CD4-positive, alpha-beta T cell (primary cell): ENCODE data around the gene MBD5. TPM values are rescaled to one million over a fixed set of nuclear protein-coding genes. Genes with fewer than 3 reads are reported as not detected.

Experiments
- ATAC-seq: fragments of 200-7000 bp; cut with Tn5 transposase; one replicate; pipeline ENCODE4 v1.10.0; 2022; ENCODE audit warnings: mild to moderate bottlenecking; ENCODE audit not compliant: poor library complexity
- CTCF ChIA-PET: fragments of 350-600 bp; sonication (Branson Sonifier 250); formaldehyde crosslinking; loops from one replicate; lab custom pipeline; 2021; ENCODE audit warnings: antibody characterized with exemption, inconsistent platforms; lab: Charles Lee
- POLR2A ChIA-PET: fragments of 350-600 bp; sonication (Branson Sonifier 250); formaldehyde crosslinking; loops from one replicate; lab custom pipeline; 2021; ENCODE audit warnings: antibody characterized with exemption, inconsistent platforms; lab: Charles Lee
- DNase-seq, 14 experiments: peaks; one replicate each; pipeline ENCODE4 v3.0.0-alpha.2; 2013 to 2020; ENCODE audit warnings: mixed read lengths in 2 of 14
- H3K27ac ChIP-seq, 2 donors: one replicate each; pipeline versions ENCODE4 v1.5.1 to v1.7.0; 2013; ENCODE audit warnings: low read length in 2 of 2, low read depth in 1 of 2, mild to moderate bottlenecking in 1 of 2
- H3K27me3 ChIP-seq, 2 experiments: 1 replicate in 1 of 2; 2 replicates in 1 of 2; pipeline versions ENCODE4 v1.6.1 to v1.7.0; 2013; ENCODE audit warnings: low read length in 2 of 2, control low read depth in 1 of 2, mild to moderate bottlenecking in 1 of 2, moderate library complexity in 1 of 2; ENCODE audit not compliant: insufficient read depth in 2 of 2, control insufficient read depth in 1 of 2
- H3K36me3 ChIP-seq: one replicate; pipeline ENCODE4 v1.6.1; 2013; ENCODE audit warnings: low read length, control low read depth; ENCODE audit not compliant: insufficient read depth
- H3K4me1 ChIP-seq: one replicate; pipeline ENCODE4 v1.6.1; 2013; ENCODE audit warnings: low read length, control low read depth; ENCODE audit not compliant: insufficient read depth
- H3K4me3 ChIP-seq: one replicate; pipeline ENCODE4 v1.5.1; 2013; ENCODE audit warnings: mild to moderate bottlenecking, low read length, moderate library complexity
- H3K9me3 ChIP-seq, 2 experiments: 1 replicate in 1 of 2; 2 replicates in 1 of 2; pipeline versions ENCODE4 v1.6.1 to v1.7.0; 2013; ENCODE audit warnings: low read length in 2 of 2, mild to moderate bottlenecking in 2 of 2, control low read depth in 1 of 2, moderate library complexity in 1 of 2; ENCODE audit not compliant: control insufficient read depth in 1 of 2, insufficient read depth in 1 of 2
- H3K27ac Mint-ChIP-seq: one replicate; pipeline ENCODE4 v1.8.0; 2020; ENCODE audit warnings: mixed read lengths
- H3K27me3 Mint-ChIP-seq: one replicate; pipeline ENCODE4 v1.8.0; 2021; ENCODE audit warnings: mixed read lengths
- H3K36me3 Mint-ChIP-seq: one replicate; pipeline ENCODE4 v1.8.0; 2021; ENCODE audit warnings: low read depth, mixed read lengths
- H3K4me1 Mint-ChIP-seq: one replicate; pipeline ENCODE4 v1.8.0; 2021; ENCODE audit warnings: low read depth, mixed read lengths
- H3K4me3 Mint-ChIP-seq: one replicate; pipeline ENCODE4 v1.8.0; 2020; ENCODE audit warnings: mild to moderate bottlenecking, mixed read lengths
- H3K9me3 Mint-ChIP-seq: one replicate; pipeline ENCODE4 v1.8.0; 2020; ENCODE audit warnings: mixed read lengths
- intact Hi-C, 2 experiments: fragments of 100-400 bp; cut with DNase I in 1 of 2; cut with micrococcal nuclease in 1 of 2; formaldehyde crosslinking; loops; one replicate each; pipeline versions ENCODE4 v1.15.1 to v1.9.0; 2023 to 2025; cut with DNase I, micrococcal nuclease
- total RNA-seq, 174 experiments: library from RNA in 2 of 174; stranded (reverse) in 2 of 174; gene quantifications; one replicate each; pipeline ENCODE4 v1.2.3 and lab custom pipeline; 2021 to 2026
- TF ChIP-seq, protein P1 (sequence below): fragments of 200-600 bp; IDR thresholded peaks from one replicate; pipeline ENCODE4 v1.8.0; 2022; ENCODE audit warnings: antibody characterized with exemption, mild to moderate bottlenecking

MBD5 gene
- total RNA-seq, 2 experiments from 2014 or later: 49.8 to 52.9 TPM

- intact Hi-C loops: no loop called here
- H3K27me3 ChIP-seq: no peaks in the 10 kb centered on the region
- H3K27ac Mint-ChIP-seq: no peak overlapping the region
- H3K9me3 ChIP-seq: peaks cover 0 to 10% of the 10 kb centered on the region in 2 experiments
- no peaks in the 10 kb centered on the region for H3K36me3 Mint-ChIP-seq
- no peaks in the 10 kb centered on the region for H3K27me3 Mint-ChIP-seq
- H3K4me1 ChIP-seq: peaks cover 14% of the 10 kb centered on the region
- H3K4me1 Mint-ChIP-seq: no peaks in the 10 kb centered on the region
- CTCF ChIA-PET: no interaction called here
- no peak for DNase-seq
- ATAC-seq: no peak
- H3K4me3 Mint-ChIP-seq: no peak overlapping the region
- H3K27ac ChIP-seq: no peak overlapping the region
- no peak overlapping the region for H3K4me3 ChIP-seq
- no peaks in the 10 kb centered on the region for H3K9me3 Mint-ChIP-seq
- no peaks in the 10 kb centered on the region for H3K36me3 ChIP-seq
- POLR2A ChIA-PET: no interaction called here
- TF ChIP-seq, protein P1, sequence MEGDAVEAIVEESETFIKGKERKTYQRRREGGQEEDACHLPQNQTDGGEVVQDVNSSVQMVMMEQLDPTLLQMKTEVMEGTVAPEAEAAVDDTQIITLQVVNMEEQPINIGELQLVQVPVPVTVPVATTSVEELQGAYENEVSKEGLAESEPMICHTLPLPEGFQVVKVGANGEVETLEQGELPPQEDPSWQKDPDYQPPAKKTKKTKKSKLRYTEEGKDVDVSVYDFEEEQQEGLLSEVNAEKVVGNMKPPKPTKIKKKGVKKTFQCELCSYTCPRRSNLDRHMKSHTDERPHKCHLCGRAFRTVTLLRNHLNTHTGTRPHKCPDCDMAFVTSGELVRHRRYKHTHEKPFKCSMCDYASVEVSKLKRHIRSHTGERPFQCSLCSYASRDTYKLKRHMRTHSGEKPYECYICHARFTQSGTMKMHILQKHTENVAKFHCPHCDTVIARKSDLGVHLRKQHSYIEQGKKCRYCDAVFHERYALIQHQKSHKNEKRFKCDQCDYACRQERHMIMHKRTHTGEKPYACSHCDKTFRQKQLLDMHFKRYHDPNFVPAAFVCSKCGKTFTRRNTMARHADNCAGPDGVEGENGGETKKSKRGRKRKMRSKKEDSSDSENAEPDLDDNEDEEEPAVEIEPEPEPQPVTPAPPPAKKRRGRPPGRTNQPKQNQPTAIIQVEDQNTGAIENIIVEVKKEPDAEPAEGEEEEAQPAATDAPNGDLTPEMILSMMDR: no peak
Measured at GRCh38 chr2:148557844-148558436, 537.0 kb downstream of the MBD5 start.

DNA sequence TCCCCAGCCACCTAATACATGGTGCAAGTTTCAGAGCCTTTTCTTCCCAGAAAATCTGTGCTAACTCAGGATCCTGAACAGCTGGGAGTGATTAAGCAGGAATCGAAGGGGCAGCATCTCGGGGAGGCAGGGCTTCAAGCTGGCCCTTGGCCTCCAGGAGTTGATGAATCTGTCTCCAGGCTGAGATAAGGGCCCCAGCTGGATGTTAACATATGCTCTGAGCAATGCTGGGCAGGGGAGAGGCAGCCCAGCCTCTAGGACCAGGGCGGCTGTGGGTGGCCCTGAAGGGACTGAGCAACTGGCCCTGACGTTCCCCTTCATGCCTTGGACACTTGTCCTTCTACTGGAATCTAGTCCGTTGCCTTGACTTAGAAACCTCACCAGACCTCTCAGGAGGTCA lies 539.6 kb downstream of the MBD5 start:
- no peaks in the 10 kb centered on the region for H3K36me3 Mint-ChIP-seq
- no peaks in the 10 kb centered on the region for H3K4me1 Mint-ChIP-seq
- no peaks in the 10 kb centered on the region for H3K27me3 ChIP-seq
- H3K36me3 ChIP-seq: no peaks in the 10 kb centered on the region
- no peak overlapping the region for H3K4me3 ChIP-seq
- intact Hi-C loops: loop anchor here in 1 of 2 experiments (10.0 kb wide), 1 partner anchor 424 kb away; no protein-coding TSS in a partner anchor
- H3K27ac ChIP-seq: no peak overlapping the region
- H3K27me3 Mint-ChIP-seq: no peaks in the 10 kb centered on the region
- TF ChIP-seq, protein P1: no peak
- H3K4me1 ChIP-seq: no peaks in the 10 kb centered on the region
- no peak overlapping the region for H3K4me3 Mint-ChIP-seq
- CTCF ChIA-PET: no interaction called here
- H3K9me3 ChIP-seq: peaks cover 0 to 10% of the 10 kb centered on the region in 2 experiments
- H3K9me3 Mint-ChIP-seq: no peaks in the 10 kb centered on the region
- DNase-seq (no peak), ATAC-seq (no peak)
- POLR2A ChIA-PET: no interaction called here
- H3K27ac Mint-ChIP-seq: no peak overlapping the region

DNA sequence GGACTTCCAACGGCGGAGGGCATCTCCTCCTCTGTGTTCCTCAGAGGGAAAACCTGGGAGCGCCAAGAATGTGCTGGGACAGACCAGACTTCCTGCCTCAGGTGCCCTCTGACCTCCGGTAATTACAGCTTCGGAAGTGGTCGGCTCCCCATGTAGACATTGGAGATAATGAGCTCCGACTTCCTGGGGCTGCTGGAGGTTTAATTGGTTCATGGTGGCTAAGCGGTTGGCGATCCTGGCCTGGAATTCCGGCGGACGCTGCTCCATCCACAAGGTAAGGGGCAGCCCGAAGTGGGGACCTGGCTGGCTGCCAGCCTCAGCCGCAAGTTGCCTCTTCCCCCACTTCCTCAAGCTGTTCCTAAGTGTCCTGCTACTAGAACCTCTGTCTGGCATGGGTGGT lies 540.5 kb downstream of the MBD5 start:
- no peaks in the 10 kb centered on the region for H3K27me3 ChIP-seq
- ChIA-PET CTCF (no interaction called here), POLR2A (interaction anchor here (0.5 kb wide), 1 partner anchor 84 kb away, joined by 4 read pairs; no protein-coding TSS in a partner anchor)
- Mint-ChIP-seq H3K36me3 (no peaks in the 10 kb centered on the region), H3K4me1 (no peaks in the 10 kb centered on the region), H3K9me3 (no peaks in the 10 kb centered on the region), H3K27me3 (no peaks in the 10 kb centered on the region), H3K27ac (no peak overlapping the region), H3K4me3 (no peak overlapping the region)
- intact Hi-C loops: loop anchor here in 1 of 2 experiments (10.0 kb wide), 1 partner anchor 423 kb away; no protein-coding TSS in a partner anchor
- H3K4me1 ChIP-seq: no peaks in the 10 kb centered on the region
- H3K4me3 ChIP-seq: no peak overlapping the region
- H3K36me3 ChIP-seq: no peaks in the 10 kb centered on the region
- ATAC-seq (no peak), DNase-seq (no peak)
- peaks cover 0 to 10% of the 10 kb centered on the region in 2 experiments for H3K9me3 ChIP-seq
- no peak overlapping the region for H3K27ac ChIP-seq
- TF ChIP-seq, protein P1: no peak
